Central memory CD8-positive, alpha-beta T cell (primary cell): ENCODE data around the gene MALRD1.

Experiments
- ATAC-seq: fragments of 150-1000 bp; cut with Tn5 transposase; replicated peaks from 2 replicates; pipeline ENCODE4 v1.10.0; 2022; ENCODE audit warnings: mild to moderate bottlenecking, moderate FRiP score, moderate number of reproducible peaks; ENCODE audit not compliant: poor library complexity, severe bottlenecking; ENCODE audit errors: extremely low read depth
- DNase-seq, 2 donors: peaks; one replicate each; pipeline ENCODE4 v3.0.0; 2021; ENCODE audit warnings: low spot score in 2 of 2
- H3K27ac Mint-ChIP-seq: one replicate; pipeline ENCODE4 v1.8.0; 2022; ENCODE audit warnings: low read depth, mild to moderate bottlenecking, moderate library complexity, mixed read lengths
- H3K27me3 Mint-ChIP-seq: one replicate; pipeline ENCODE4 v1.8.0; 2022; ENCODE audit warnings: mixed read lengths
- H3K36me3 Mint-ChIP-seq: one replicate; pipeline ENCODE4 v1.8.0; 2022; ENCODE audit warnings: mild to moderate bottlenecking, moderate library complexity, mixed read lengths; ENCODE audit not compliant: insufficient read depth
- H3K4me1 Mint-ChIP-seq: one replicate; pipeline ENCODE4 v1.8.0; 2022; ENCODE audit warnings: mixed read lengths
- H3K4me3 Mint-ChIP-seq: one replicate; pipeline ENCODE4 v1.8.0; 2022; ENCODE audit warnings: mild to moderate bottlenecking, moderate library complexity, mixed read lengths
- H3K9me3 Mint-ChIP-seq: one replicate; pipeline ENCODE4 v1.8.0; 2022; ENCODE audit warnings: mixed read lengths

MALRD1 gene

DNA sequence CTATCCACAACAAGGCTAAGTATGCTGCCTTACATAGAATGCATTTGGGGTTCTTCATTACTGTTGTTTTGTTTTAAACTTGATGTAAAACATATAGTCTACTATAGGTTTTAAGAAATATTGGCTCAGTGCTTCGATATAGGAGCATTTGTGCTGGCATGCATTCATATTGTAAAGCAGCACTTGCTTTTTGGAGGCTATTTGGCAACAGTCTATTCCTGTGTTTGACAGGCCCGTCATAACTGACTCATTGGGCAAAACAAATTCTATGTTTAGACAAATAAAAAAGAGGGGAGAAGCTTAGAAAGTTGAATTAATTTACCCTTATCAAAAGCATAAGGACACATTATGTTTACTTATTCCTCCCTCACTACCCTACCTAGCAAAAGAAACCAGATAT is 729.2 kb downstream of the MALRD1 start:
- no peaks in the 10 kb centered on the region for H3K36me3 Mint-ChIP-seq
- H3K4me3 Mint-ChIP-seq = no peak overlapping the region
- H3K27me3 Mint-ChIP-seq = no peaks in the 10 kb centered on the region
- no peak overlapping the region for H3K27ac Mint-ChIP-seq
- ATAC-seq (no peak), DNase-seq (no peak)
- H3K4me1 Mint-ChIP-seq = no peaks in the 10 kb centered on the region
- H3K9me3 Mint-ChIP-seq = peaks cover 22% of the 10 kb centered on the region

DNA sequence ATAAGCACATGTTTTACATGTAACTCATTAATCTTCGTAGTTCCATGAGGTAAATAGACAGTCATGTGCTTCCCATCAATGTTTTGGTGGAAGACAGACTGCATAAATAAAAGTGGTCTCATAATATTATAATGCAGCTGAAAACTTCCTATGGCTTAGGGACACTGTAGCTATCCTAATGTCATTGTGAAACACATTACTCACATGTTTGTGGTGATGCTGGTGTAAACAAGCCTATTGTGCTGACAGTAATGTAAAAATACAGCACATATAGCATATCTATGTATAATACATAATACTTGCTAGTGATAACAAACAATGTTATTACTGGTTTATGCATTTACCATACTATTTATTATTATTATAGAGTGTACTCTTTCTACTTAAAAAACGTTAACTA is 730.4 kb downstream of the MALRD1 start:
- Mint-ChIP-seq H3K36me3 (no peaks in the 10 kb centered on the region), H3K4me1 (no peaks in the 10 kb centered on the region), H3K27me3 (no peaks in the 10 kb centered on the region), H3K9me3 (peaks cover 24% of the 10 kb centered on the region), H3K27ac (no peak overlapping the region), H3K4me3 (no peak overlapping the region)
- ATAC-seq (no peak), DNase-seq (no peak)

DNA sequence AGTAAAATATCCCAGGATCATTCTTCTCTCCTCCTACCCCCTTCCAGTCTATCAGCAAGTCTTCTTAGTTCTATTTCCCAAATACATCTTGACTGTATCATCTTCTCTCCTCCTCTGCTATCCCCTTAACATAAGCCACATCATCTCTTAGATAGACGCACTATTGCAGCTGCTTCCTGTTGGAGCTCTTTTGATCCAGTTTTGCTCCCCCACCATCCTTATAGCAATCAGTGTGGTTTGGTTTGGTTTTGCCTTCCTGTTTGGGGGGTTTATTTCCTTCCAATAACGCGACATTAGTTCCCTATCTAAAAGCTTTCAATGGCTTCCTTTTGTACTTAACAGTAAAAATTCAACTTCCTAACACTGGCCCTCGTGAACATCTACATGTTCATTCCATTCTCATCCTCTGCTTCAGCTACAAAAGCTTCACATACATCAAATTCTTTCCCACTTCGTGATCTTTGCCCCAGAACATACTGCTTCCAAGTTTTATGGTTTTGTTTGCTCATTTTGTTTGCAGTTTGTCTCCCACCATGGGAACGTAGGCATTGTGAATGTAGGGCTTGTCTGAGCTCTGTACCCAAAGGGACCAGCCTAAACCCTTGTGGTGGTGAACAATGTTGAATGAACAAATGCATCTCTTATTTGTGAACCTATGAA is 734.0 kb downstream of the MALRD1 start:
- Mint-ChIP-seq H3K4me1 (no peaks in the 10 kb centered on the region), H3K4me3 (no peak overlapping the region), H3K9me3 (peaks cover 24% of the 10 kb centered on the region), H3K27ac (no peak overlapping the region), H3K36me3 (no peaks in the 10 kb centered on the region), H3K27me3 (no peaks in the 10 kb centered on the region)
- no peak for ATAC-seq
- DNase-seq = no peak

DNA sequence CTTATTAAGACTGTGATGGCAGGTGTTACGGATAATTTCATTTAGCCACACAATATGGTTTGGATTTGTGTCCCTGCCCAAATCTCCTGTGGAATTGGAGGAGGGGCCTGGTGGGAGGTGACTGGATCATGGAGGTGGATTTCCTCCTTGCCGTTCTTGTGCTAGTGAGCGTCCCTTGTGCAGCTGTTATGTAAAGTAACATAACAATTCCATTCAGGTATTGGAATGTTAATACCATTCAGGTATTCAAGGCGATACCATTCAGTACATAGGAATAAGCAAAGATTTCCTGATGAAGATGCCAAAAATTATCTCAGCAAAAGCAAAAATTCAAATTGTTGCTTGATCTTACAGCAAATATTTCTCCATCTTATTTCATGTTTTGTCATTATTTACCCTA is 735.1 kb downstream of the MALRD1 start:
- no peak for ATAC-seq

More for the DNA sequence above, 735.1 kb downstream of the MALRD1 start:
- Mint-ChIP-seq H3K36me3 (no peaks in the 10 kb centered on the region), H3K4me3 (no peak overlapping the region), H3K4me1 (no peaks in the 10 kb centered on the region), H3K27me3 (no peaks in the 10 kb centered on the region), H3K9me3 (peaks cover 25% of the 10 kb centered on the region), H3K27ac (no peak overlapping the region)
- DNase-seq = no peak
